CD4-positive, alpha-beta T cell treated with Interleukin-6 for 4 hours (primary cell): ENCODE measurements around the gene ATAD3B.
"Not testable (repeated sequence)": the region's sequence is repeated elsewhere in the genome, so short reads cannot be mapped to it uniquely, and the experiment has no call there.

Experiments
- DNase-seq: peaks from one replicate; pipeline ENCODE4 v3.0.0-alpha.2; 2020; ENCODE audit warnings: mixed read lengths

Gene ATAD3B

DNA sequence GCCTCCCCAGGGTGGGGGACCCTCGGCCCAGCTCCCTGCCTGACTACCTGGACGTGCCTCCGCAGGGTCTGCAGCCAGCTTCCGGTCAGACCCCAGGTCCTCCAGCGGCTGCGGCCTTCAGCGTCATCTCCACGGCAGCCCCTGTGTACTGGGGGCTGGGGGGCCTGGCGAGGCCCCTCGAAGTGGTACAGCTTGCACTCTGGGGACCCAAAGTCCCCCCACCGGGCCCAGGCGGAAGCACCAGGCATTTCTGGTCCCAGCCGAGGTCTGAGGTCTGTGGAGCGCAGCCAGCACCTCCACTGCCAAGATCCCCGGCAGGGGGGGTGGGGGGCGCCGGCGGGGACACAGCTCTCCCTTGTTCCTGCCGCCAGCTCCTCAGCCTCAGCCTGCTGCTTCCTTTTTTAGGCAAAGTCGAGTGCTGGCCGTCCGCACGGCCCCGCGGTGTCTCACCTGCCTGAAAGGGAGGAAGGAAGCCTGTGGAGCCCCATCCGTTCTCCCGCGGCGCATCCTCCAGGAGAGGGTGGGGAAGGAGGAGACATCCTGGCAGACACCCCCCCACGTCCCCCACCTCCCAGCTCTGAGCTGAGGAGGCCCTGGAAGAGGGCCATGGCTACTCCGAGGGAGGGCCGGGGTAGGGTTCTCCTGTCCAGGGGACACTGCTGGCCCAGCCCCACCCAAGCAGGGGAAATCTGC, 37.3 kb upstream of the ATAD3B start:
- DNase-seq: no peak

DNA sequence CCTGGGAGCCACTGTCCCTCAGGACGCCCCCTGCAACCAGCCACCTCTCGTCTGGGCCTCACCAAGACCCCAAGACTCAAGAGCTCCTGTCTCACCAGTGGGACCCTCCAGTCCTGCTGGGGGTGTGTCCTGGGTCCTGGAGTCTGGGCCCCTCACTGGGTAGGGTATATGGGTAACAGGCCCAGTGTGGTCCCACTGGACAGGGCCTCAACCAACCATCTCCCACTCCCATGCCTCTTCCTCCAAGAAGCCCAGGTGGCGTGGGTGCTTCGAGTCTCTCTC, 36.8 kb upstream of the ATAD3B start:
- no peak for DNase-seq

DNA sequence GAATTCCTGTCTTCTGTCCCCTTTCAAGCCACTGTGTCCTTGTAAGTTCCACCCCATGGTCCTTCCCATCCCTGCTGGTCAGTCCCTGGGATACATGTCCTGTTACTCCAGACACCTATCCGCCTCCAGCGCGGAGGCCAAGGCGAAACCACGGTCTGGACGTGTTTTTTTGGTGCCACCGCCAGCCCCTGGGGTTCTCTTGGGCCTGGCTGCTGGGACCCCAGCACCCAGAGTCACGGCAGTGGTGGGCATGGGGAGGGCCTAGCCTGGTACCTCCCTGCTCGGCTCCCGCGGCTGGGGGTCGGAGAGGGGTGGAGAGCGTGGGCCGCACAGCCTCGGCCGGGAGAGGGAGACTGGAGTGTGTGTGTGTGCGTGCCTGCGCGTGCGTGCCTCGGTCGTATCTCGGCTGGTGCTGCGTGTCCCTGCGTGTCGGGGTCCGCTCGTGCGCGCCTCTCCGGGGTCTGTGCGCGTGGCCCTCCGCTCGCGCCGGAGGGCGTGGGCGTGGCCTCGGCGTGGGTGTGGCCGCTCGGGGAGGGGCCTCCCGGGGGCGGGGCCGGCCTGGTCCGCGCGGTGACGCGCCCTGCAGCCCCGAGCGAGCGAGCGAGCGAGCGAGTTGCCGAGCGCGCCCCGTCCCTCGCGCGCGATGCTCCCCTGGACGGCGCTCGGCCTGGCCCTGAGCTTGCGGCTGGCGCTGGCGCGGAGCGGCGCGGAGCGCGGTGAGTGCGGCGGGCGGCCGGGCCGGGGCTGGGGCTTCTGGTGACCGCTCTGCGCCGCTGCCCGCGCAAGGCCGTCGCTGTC, 36.3 kb upstream of the ATAD3B start, which contains the start of gene VWA1:
TSS of gene VWA1 (plus strand) at position 585 of the 798 bp plus-strand sequence. CDS start at position 644, 59 bp downstream.
- peak; percentile 62 for DNase-seq

DNA sequence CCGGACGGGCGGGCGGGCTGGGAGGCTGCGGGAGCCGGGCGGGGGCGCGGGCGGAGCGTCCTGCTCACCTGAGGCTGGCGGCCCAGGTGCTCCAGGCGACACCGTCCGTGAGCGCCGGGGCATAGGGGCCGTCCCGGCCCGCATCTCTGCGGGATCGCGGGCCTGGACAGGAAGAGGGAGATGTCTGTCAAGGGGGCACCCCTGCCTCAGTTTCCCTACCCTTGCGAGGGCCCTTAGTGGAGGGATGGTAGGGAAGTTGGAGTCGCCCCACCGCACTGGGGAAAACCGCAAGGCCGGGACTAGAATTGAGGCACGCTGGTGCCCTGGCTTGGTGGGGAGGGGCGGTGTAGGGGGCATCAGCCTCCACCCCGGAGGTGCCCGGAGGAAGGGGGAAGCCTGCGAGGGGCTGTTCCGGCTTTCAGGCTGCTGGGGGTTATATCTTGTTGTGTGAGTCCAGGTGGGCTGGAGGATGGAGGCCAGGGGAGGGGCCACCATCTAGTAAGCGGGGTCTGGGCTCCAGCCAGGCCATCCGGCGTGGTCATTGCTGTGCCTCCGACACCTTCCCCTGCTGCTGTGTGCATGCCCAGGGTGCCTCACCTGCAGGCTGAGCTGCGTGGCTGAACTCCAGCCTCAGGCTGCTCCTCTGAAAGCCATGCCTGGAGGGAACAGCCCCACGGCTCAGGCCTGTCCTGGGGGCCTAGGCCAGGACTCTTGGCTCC, 35.5 kb upstream of the ATAD3B start:
- no peak for DNase-seq

DNA sequence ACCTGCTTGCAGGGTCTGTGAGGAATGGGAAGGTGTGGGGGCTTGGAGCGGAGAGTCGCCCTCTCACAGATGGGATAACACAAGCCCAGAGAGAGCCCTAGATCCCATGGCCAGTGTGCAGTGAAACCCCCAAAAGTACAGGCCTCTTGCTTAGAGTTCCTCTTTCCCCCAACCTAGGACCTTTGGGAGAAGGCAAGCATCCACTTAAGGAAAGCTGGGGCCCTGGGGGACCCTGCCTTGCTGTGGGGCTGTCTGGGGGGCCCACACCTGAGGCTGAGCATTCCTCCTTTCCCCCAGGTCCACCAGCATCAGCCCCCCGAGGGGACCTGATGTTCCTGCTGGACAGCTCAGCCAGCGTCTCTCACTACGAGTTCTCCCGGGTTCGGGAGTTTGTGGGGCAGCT, 34.9 kb upstream of the ATAD3B start:
- DNase-seq: no peak

DNA sequence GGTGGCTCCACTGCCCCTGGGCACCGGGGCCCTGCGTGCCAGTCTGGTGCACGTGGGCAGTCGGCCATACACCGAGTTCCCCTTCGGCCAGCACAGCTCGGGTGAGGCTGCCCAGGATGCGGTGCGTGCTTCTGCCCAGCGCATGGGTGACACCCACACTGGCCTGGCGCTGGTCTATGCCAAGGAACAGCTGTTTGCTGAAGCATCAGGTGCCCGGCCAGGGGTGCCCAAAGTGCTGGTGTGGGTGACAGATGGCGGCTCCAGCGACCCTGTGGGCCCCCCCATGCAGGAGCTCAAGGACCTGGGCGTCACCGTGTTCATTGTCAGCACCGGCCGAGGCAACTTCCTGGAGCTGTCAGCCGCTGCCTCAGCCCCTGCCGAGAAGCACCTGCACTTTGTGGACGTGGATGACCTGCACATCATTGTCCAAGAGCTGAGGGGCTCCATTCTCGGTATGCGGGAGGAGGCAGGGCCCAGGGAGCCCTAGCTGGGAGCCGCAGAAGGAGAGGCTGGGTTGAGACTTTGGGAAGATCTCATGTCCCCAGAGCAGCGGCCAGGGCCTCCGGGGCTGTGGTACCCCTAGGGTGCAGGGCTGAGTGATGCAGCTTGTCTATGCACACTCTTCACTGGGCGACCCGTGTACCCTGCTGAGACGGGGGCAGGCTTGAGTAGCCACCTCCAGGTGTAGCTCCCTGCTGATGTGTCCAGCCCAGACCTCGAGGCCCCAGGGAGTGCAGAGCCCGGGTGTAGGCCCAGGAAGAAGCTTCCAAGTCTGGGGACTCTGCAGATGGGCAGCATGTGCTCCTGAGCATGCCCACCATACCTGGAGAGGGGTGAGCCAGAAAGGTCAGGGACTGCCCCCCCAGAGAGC, 34.3 kb upstream of the ATAD3B start:
- no peak for DNase-seq

DNA sequence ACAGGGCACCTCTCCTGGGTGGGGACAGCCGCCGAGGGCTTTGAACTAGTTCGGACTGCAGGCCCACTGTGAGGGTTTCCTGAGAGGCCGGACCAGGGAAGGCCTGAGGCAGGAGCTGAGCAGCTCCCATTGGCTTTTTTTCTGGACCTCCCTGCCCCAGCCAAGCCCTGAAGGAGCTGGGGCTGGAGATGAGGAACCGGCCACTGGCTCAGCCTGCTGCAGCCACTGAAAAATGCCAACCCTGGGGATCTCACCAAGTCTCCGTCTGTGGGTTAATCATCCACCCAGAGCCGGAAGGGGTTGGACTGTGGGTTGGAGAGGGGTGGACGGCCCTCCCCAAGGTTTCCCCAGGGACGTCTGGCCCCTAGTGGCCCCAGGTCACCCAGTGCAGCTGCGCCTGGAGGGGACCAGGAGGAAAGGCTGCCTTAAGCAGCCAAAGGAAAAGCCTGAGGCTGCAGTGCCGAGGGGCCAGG, 33.6 kb upstream of the ATAD3B start:
- DNase-seq: no peak

DNA sequence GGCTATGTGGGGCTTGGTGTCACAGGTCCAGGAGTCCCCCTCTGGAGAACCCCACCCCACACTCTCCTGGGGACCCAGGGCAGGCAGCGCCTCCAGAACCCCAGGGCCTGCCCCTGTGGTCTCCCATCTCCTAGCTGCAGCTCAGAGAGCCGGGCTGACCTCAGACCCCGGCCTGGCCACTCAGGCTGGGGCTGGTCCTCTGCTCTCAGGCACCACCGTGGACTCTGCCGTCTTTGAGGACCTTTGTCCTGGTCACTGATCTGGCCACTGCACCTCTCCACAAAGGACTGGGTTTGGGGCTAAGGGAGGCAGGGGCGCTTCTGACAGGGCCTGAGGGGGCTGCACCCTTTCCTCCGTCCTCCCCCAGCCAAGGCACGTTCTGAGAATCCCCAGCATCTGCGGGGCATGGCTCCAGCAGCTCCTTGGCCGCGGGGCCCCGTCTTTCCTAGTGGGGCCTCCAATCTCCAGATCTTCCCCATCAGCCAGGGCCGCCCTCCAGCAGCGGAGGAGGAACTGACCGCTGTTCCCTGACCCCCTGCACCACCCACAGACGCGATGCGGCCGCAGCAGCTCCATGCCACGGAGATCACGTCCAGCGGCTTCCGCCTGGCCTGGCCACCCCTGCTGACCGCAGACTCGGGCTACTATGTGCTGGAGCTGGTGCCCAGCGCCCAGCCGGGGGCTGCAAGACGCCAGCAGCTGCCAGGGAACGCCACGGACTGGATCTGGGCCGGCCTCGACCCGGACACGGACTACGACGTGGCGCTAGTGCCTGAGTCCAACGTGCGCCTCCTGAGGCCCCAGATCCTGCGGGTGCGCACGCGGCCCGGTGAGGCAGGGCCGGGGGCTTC, 32.8 kb upstream of the ATAD3B start:
- DNase-seq: no peak

DNA sequence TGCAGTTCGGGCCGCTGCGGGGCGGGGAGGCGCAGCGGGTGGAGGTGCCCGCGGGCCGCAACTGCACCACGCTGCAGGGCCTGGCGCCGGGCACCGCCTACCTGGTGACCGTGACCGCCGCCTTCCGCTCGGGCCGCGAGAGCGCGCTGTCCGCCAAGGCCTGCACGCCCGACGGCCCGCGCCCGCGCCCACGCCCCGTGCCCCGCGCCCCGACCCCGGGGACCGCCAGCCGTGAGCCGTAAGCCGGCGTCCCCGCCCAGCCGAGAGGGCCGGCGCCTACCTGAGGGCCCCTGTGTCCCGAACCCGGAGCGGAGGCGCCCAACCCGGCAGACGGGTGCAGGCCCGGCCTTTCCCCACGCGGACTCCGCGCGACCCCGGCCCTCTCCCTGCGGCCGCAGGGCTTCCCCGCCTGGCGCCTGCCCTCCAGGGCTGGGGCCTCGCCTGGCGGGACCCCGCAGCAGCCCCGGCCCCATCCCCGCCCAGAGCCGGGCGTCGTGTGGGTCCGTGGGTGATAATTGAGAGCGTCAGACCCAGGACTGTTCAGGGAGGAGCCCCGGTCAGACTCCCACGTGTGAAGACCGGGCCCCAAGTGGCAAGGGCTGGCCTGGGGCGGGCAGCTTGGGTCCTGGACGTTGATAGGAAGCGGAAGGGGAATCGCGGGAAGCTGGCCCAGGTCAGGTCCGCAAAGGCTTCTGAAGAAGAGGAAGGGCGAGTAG, 31.9 kb upstream of the ATAD3B start:
- no peak for DNase-seq

DNA sequence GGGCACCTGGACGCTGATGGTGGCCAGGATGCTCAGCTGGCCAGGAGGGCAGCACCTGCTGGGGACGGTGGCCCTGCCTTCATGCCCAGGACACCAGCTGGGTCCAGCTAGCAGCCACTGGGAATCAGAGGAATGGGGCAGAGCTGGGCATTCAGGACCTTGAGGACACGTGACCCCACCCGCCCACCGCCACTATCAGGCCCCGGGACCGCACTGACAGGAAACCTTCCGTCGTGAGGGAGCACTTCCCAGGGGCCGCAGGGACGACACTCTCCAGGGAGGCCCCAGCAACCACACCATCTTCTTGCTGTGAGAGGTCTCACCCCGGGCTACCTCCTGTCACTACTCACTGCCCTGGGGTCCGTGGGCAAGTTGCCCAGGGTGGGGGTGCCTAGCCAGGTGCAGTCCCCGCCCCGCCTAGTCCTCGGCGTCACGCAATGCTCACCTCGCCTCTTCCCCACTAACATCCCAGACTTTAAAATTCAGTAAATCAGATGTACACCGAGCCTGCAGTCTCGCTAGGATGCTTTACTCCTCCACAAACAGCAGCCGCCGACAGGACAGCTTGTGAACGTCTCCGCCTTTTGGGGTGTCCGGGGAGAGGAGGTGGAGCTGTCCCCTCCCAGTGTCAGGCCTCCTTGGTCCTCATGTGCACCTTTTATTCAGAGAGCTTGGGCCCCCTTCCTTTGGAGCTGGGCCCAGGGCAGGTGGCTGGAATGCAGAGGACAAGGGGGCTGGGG, 31.1 kb upstream of the ATAD3B start:
- DNase-seq: no peak

DNA sequence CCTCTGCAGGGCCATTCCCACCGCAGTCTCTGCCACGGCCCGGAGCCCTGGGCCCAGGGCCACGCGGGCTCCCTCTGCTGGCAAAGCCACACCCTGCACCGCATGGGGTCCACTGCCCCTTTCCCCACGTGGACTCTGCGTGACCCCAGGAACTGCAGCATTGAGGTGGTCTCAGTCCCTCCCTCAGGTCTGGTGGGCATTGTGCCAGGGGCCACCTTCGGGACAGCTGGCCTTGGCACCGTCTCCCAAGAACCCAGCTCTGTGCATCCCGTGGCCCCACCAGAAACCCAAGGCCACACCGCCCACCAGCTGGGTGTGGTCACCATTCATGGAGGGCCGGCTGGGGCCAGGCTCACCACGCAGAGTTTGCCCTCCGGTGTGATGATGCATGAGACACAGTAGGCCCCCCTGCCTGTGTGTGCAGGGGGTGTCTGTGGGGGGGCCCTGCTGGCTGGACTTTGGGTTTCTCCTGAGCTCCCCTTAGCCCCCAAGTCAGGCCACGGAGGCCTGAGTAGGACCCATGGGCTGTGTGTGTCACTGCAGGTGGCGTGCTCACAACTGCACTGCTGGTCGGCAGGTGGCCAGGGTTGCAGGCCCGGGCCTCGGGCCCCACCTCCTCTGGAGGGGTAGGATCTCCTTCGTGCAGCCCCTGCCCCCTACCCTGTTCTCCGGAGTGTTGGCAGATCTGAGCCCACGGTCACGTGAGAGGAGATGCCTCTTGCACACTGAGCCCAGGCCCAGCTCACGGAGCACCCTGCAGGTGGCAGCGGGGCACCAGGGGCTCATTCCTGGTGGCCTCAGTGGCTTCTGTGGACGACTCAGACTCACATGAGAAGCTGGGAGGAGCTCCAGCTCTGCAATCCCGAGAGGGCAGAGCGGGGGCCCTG, 30.3 kb upstream of the ATAD3B start:
- peak; percentile 69 for DNase-seq

DNA sequence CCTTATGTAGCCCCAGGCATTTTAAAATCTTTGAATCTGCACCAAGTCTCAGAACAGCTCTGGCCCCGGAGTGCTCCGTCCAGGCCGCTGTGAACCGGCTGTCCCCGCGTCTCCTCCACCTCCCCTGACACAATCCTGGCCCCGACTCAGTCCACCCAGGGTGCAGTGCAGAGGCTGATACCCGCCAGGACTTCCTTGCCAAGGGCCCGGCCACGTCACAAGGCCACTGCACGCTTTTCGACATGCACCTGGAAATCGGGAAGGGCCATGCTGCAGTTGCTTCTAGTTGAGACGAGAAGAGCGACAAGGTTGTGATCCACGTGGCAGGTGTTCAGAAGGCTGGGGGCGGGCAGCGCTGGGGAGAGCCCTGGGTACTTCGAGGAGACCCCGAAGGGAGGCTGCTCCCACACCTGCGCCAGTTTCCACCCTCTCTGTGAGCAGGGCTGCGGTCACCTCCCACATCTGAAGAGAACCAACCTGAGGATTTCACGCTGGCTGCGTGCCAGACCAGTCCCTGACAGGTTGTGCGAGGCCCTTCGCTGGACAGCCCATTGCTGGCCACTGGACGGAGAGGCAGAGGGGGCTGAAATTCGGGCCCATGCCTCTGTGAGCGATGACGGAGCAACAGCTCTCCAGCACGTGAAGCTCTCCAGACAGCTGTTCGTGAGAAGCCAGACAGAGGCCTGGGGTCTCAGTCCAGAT, 29.3 kb upstream of the ATAD3B start:
- no peak for DNase-seq

DNA sequence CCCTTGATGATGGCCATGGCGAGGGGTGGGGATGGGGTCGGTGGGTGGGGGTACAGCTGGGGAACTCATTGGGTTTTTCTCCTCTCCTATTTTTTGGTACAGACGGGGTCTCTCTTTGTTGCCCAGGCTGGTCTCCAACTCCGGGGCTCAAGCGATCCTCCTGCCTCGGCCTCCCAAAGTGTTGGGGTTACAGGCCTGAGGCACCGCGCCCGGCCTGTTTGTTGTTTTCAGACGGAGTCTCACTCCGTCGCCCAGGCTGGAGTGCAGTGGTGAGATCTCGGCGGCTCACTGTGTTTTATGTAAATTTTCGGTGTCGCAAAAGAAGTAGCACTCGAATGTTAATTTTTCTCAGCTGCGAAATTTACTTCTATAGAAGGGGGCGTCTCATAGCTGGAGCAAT, 24.9 kb upstream of the ATAD3B start:
- not testable (repeated sequence) for DNase-seq

DNA sequence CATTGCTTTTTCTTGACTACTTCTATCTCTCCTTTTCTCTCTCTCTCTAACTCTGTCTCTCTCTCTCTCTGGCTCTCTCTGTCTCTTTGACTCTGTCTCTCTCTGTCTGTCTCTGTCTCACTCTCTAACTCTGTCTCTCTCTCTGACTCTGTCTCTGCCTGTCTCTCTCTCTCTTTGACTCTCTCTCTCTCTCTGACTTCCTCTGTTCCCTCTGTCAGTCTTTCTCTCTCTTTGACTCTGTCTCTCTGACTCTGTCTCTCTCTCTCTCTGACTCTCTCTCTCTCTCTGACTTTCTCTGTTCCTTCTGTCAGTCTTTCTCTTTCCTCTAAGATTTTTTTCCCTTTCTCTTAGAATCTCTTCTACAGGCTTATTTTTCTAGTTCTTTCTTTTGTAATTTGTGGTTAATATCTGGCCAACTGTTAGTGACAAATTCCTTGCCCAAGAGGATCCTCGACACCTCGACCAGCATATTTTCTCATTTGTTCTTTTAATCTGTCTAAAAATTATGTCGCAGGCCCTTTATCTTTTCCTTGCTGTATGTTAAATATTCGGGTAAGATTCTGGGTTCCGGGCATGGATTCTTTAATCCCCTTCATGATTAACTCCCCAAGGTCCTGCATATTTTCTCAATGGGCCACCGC, 22.3 kb upstream of the ATAD3B start, which contains the start of gene ATAD3C:
TSS of gene ATAD3C (plus strand) at position 591 of the 641 bp plus-strand sequence. CDS start 995 bp downstream, outside the sequence.
- DNase-seq: no peak

DNA sequence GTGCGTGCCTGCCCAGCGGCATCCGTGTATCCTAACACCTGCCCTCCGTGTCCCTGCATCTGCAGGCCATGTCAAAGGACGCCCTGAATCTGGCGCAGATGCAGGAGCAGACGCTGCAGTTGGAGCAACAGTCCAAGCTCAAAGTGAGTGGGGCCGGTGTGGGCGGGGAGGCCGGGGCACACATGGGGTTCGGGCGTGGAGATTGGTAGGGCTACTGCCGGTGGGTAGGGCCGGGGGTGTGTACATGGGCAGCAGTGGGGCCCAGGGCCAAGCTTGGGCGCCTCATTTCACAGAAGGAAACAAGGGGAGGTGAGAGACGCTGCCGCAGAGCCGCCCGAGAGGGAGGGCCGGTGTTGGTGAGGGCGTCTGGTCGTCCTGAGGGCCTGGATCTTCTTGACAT, 20.9 kb upstream of the ATAD3B start:
- DNase-seq: not testable (repeated sequence)

DNA sequence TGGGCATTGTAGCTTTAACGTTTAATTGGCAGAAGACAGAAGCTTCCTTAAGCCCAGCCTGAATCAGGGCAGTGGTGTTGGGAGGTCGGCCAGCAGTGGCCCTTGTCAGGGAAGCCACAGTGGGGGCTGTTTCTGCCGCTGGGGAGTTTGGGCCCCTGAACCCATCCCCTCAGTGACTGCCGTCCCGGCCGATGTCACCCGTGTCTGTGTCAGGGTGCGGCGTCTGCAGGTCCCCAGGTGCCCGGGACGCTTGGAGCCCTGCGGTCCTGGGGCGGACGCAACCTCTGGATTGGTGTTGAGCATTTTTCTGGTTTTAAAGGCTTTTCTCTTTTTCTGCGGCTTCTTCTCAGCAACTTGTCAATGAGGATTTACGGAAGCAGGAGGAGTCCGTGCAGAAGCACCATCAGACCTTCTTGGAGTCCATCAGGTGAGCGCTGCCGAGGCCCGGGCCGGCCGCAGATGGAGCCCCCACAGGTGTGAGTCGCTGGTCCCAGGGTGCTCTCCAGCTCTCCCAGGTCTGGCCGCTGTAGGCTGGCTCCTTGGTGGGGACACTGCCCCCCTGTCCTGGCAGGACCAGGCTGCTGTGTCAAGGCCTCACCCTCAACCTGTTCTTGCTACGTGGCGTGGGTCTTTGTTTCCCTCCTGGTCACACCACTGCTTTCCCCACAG, 19.7 kb upstream of the ATAD3B start:
- no peak for DNase-seq

DNA sequence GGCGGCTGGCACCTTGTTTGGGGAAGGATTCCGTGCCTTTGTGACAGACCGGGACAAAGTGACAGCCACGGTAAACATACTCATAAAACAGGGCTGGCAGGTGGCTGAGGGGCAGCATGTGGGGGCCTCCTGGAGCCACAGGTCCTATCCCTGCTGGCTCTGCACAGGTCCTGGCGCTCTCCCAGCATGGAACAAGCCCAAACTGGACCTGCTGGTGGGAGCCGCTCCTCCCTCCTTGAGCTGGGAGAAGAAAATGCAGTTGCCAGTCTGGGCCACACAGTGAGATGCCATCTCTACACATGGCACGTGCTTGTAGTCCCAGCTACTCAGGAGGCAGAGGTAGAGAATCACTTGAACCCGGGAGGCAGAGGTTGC, 19.2 kb upstream of the ATAD3B start:
- DNase-seq: not testable (repeated sequence)
